PC-9 (cell line): ENCODE measurements around the gene RAD50. TPM values are rescaled to one million over a fixed set of nuclear protein-coding genes. Genes with fewer than 3 reads are reported as not detected.
A peak's percentile ranks its signal among the peaks of the same experiment; 100 is the strongest.

ENCODE experiments used
- BruUV-seq: library from RNA; stranded (reverse); fragments of 400-500 nt; replicated peaks from 2 replicates; lab custom pipeline; 2021; lab: Mats Ljungman, UMichigan
- CTCF ChIA-PET: fragments of 300-600 bp; sonication (Branson Sonifier 250); formaldehyde crosslinking; loops from one replicate; lab custom pipeline; 2022; ENCODE audit warnings: antibody characterized with exemption; lab: Charles Lee
- POLR2A ChIA-PET: fragments of 300-600 bp; sonication (Branson Sonifier 250); formaldehyde crosslinking; loops from one replicate; lab custom pipeline; 2022; ENCODE audit warnings: antibody characterized with exemption; ENCODE audit not compliant: unreplicated experiment; lab: Charles Lee
- DNase-seq, 2 experiments: peaks; one replicate each; pipeline versions ENCODE4 v3.0.0 to v3.0.0-alpha.2; 2015 to 2022; ENCODE audit warnings: mixed read lengths in 1 of 2
- H2AFZ ChIP-seq: fragments of 200-600 bp; sonication (generic); 2 replicates; pipeline ENCODE4 v1.8.1; 2017; ENCODE audit warnings: antibody characterized with exemption
- H3F3A ChIP-seq: fragments of 200-600 bp; sonication (generic); 2 replicates; pipeline ENCODE4 v1.8.1; 2017; ENCODE audit warnings: antibody characterized with exemption, mild to moderate bottlenecking, low read depth; ENCODE audit not compliant: insufficient read depth
- H3K27ac ChIP-seq: fragments of 200-600 bp; sonication (generic); 2 replicates; pipeline ENCODE4 v1.6.1; 2016; ENCODE audit warnings: mixed run types
- H3K27me3 ChIP-seq: fragments of 200-600 bp; sonication (generic); 2 replicates; pipeline ENCODE4 v1.6.1; 2016; ENCODE audit warnings: low read depth, mixed run types; ENCODE audit not compliant: insufficient read depth
- H3K36me3 ChIP-seq: fragments of 200-600 bp; sonication (generic); 2 replicates; pipeline ENCODE4 v1.6.1; 2016; ENCODE audit warnings: low read depth, mixed run types
- H3K4me1 ChIP-seq: fragments of 200-600 bp; sonication (generic); replicated peaks from 2 replicates; pipeline ENCODE4 v1.6.1; 2016; ENCODE audit warnings: mixed run types; ENCODE audit not compliant: insufficient read depth
- H3K4me2 ChIP-seq: fragments of 200-600 bp; sonication (generic); 2 replicates; pipeline ENCODE4 v1.6.1; 2017; ENCODE audit warnings: mixed run types
- H3K4me3 ChIP-seq: fragments of 200-600 bp; sonication (generic); 2 replicates; pipeline ENCODE4 v1.6.1; 2016; ENCODE audit warnings: mixed run types
- H3K79me2 ChIP-seq: fragments of 200-600 bp; sonication (generic); 2 replicates; pipeline ENCODE4 v1.6.1; 2017; ENCODE audit warnings: low read depth, mixed run types
- H3K9me2 ChIP-seq: fragments of 200-600 bp; sonication (generic); 2 replicates; pipeline ENCODE4 v1.8.1; 2017; ENCODE audit warnings: mild to moderate bottlenecking; ENCODE audit not compliant: insufficient read depth
- H3K9me3 ChIP-seq: fragments of 200-600 bp; sonication (generic); 2 replicates; pipeline ENCODE4 v1.8.1; 2016; ENCODE audit warnings: low read depth; ENCODE audit not compliant: insufficient read depth
- H4K20me1 ChIP-seq: fragments of 200-600 bp; sonication (generic); 2 replicates; pipeline ENCODE4 v1.8.1; 2017; ENCODE audit not compliant: insufficient read depth
- CTCF ChIP-seq: fragments of 200-600 bp; sonication (generic); conservative IDR thresholded peaks from 2 replicates; pipeline ENCODE4 v1.6.1; 2017; ENCODE audit warnings: mixed run types, antibody characterized with exemption, mild to moderate bottlenecking, moderate library complexity
- EZH2 ChIP-seq: fragments of 200-600 bp; sonication (generic); IDR thresholded peaks from 2 replicates; pipeline ENCODE4 v1.8.0; 2017; ENCODE audit warnings: antibody characterized with exemption, low read depth
- intact Hi-C: fragments of 100-400 bp; cut with micrococcal nuclease; formaldehyde crosslinking; loops from one replicate; pipeline ENCODE4 v1.10.0; 2022; ENCODE audit not compliant: unreplicated experiment
- total RNA-seq: library from RNA; stranded (reverse); gene quantifications from 2 replicates; pipeline ENCODE4 v1.2.3, GENCODE V29; 2021

The RAD50 gene
- total RNA-seq, 1 experiment from 2014 or later, result 42.2 TPM

GRCh38 chr5:132644177-132644576 is 87.4 kb downstream of the RAD50 start:
- no TSS peak for BruUV-seq
- Histone ChIP-seq H3K4me2 (no peak overlapping the region), H3K36me3 (peaks cover 9% of the 10 kb centered on the region), H3K9me3 (no peaks in the 10 kb centered on the region), H4K20me1 (no peaks in the 10 kb centered on the region), H3K9me2 (no peaks in the 10 kb centered on the region), H3K27me3 (no peaks in the 10 kb centered on the region), H3K4me1 (no peaks in the 10 kb centered on the region), H3K27ac (no peak overlapping the region), H3K4me3 (no peak overlapping the region), H2AFZ (no peak overlapping the region), H3F3A (peaks cover 7% of the 10 kb centered on the region; the same call in 1 of the 2 replicates), H3K79me2 (no peaks in the 10 kb centered on the region)
- intact Hi-C loops, result no loop called here
- ChIA-PET CTCF (no interaction called here), POLR2A (no interaction called here)
- no peak for DNase-seq
- TF ChIP-seq CTCF, result no peak
- TF ChIP-seq EZH2, result no peak

DNA sequence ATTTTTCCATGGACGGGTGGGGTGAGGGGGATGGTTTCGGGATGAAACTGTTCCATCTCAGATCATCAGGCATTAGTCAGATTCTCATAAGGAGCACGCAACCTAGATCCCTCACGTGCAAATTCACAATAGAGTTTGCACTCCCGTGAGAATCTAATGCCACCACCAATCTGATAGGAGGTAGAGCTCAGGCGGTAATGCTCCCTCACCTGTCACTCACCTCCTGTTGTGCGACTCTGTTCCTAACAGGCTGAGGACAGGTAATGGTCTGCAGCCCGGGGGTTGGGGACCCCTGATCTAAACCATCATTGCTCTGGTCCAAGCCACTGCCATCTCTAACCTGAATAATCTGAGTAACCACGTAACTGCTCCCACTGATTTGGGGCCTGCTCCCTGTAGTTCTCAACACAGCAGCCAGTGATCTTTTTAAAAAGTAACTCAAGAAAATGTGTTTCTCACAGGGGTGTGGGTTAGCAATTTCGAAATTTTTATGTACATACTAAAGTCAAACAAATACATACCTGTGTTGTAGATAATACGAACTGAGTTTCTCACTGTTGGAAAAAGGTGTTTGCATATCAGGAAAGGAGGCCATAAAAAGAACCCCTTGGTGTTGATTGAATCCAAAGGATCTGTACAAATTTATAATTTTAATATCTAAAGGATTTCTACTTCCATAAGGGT is 89.9 kb downstream of the RAD50 start:
- Histone ChIP-seq H3K4me2 (no peak overlapping the region), H3K27me3 (no peaks in the 10 kb centered on the region)
- CTCF ChIA-PET, result no interaction called here

GRCh38 chr5:132647473-132647872 is 90.7 kb downstream of the RAD50 start:
- Histone ChIP-seq H3K4me1 (no peaks in the 10 kb centered on the region), H3F3A (peaks cover 7% of the 10 kb centered on the region; the same call in 1 of the 2 replicates), H3K27ac (no peak overlapping the region), H3K9me3 (0 out of 2 replicates have a peak, but pooled peaks cover 4% of the 10 kb centered on the region), H3K9me2 (no peaks in the 10 kb centered on the region), H4K20me1 (no peaks in the 10 kb centered on the region), H3K36me3 (peaks cover 4% of the 10 kb centered on the region; the same call in 1 of the 2 replicates), H3K27me3 (no peaks in the 10 kb centered on the region), H2AFZ (no peak overlapping the region), H3K4me2 (no peak overlapping the region), H3K4me3 (no peak overlapping the region), H3K79me2 (no peaks in the 10 kb centered on the region)
- intact Hi-C loops, result no loop called here
- CTCF ChIA-PET, result no interaction called here
- BruUV-seq, result TSS peak; percentile 8
- no peak for DNase-seq
- no peak for TF ChIP-seq CTCF
- no peak for TF ChIP-seq EZH2
- POLR2A ChIA-PET, result no interaction called here

More for the DNA sequence above, 89.9 kb downstream of the RAD50 start:
- POLR2A ChIA-PET, result no interaction called here
- no peaks in the 10 kb centered on the region for H3K79me2 ChIP-seq
- no TSS peak for BruUV-seq
- no peak overlapping the region for H3K27ac ChIP-seq
- intact Hi-C loops, result no loop called here
- H3K4me1 ChIP-seq, result no peaks in the 10 kb centered on the region
- TF ChIP-seq CTCF, result no peak
- TF ChIP-seq EZH2, result no peak
- no peak for DNase-seq
- H4K20me1 ChIP-seq, result no peaks in the 10 kb centered on the region
- no peaks in the 10 kb centered on the region for H3K9me2 ChIP-seq
- 0 out of 2 replicates have a peak, but pooled peaks cover 4% of the 10 kb centered on the region for H3K9me3 ChIP-seq
- peaks cover 8% of the 10 kb centered on the region; the same call in 1 of the 2 replicates for H3K36me3 ChIP-seq
- no peak overlapping the region for H3K4me3 ChIP-seq
- H2AFZ ChIP-seq, result no peak overlapping the region
- H3F3A ChIP-seq, result peaks cover 7% of the 10 kb centered on the region; the same call in 1 of the 2 replicates
